Limb (tissue), 2 donors: ENCODE measurements around the gene POLR2E.

Experiments
- DNase-seq, 2 donors: peaks; one replicate each; pipeline ENCODE4 v3.0.0-alpha.2; 2016; ENCODE audit errors: extremely low spot score in 2 of 2

POLR2E gene

GRCh38 chr19:1049800-1050199 is 45.4 kb downstream of the POLR2E start:
- DNase-seq, result no peak

- DNase-seq, result no peak
These were observed 46.1 kb downstream of the POLR2E start for GRCh38 chr19:1049106-1049505.

- no peak for DNase-seq
These were observed 47.5 kb downstream of the POLR2E start for GRCh38 chr19:1047696-1048147.

GRCh38 chr19:1046836-1047695 is 48.1 kb downstream of the POLR2E start:
- no peak for DNase-seq

GRCh38 chr19:1046117-1046626 is 49.0 kb downstream of the POLR2E start:
- no peak for DNase-seq

GRCh38 chr19:1045247-1045603 is 50.0 kb downstream of the POLR2E start:
- DNase-seq, result no peak

GRCh38 chr19:1042689-1043511 is 52.3 kb downstream of the POLR2E start:
- DNase-seq, result no peak

GRCh38 chr19:1041835-1042685 is 53.1 kb downstream of the POLR2E start:
- DNase-seq, result no peak

GRCh38 chr19:1041272-1041834 is 53.8 kb downstream of the POLR2E start:
- DNase-seq, result no peak

GRCh38 chr19:1040476-1041271 is 54.5 kb downstream of the POLR2E start:
- peak; percentile 77 to 90 for DNase-seq

GRCh38 chr19:1039646-1040475 is 55.3 kb downstream of the POLR2E start, which contains the start of gene ABCA7:
ABCA7 (plus strand) TSS chr19:1040107; CDS start chr19:1041362, 1,255 bp downstream.
- peak; percentile 95 to 99 for DNase-seq

GRCh38 chr19:1038978-1039645 is 56.1 kb downstream of the POLR2E start:
- no peak for DNase-seq

- DNase-seq, result no peak
These were observed 57.5 kb downstream of the POLR2E start for GRCh38 chr19:1037621-1038064.
